Prostate gland (tissue), 2 donors: ENCODE data around the gene COL12A1.

Source experiments
- CTCF ChIP-seq, 4 experiments: fragments of 200-600 bp in 2 of 4; fragments of 450-650 bp in 2 of 4; sonication (generic) in 2 of 4; IDR thresholded peaks; 1 replicate in 3 of 4; 2 replicates in 1 of 4; pipeline ENCODE4 v1.5.1; 2016 to 2019; ENCODE audit warnings: antibody characterized with exemption in 4 of 4, mild to moderate bottlenecking in 2 of 4, moderate library complexity in 2 of 4
- POLR2AphosphoS5 ChIP-seq: sonication (generic); formaldehyde crosslinking; IDR thresholded peaks from one replicate; pipeline ENCODE4 v1.6.1; 2017; ENCODE audit warnings: antibody characterized with exemption

- no peak for TF ChIP-seq CTCF (IDR thresholded peaks at IDR 0.05)
- TF ChIP-seq POLR2AphosphoS5: no peak
Measured at GRCh38 chr6:75183099-75183541, 22.7 kb downstream of the COL12A1 start.
